K562 (cell line): ENCODE measurements around the gene CEP43. TPM values are rescaled to one million over a fixed set of nuclear protein-coding genes. Genes with fewer than 3 reads are reported as not detected.

Experiments
- BRD9 ChIP-seq: fragments of 450-650 bp; IDR thresholded peaks from 2 replicates; pipeline ENCODE4 v1.6.1; 2018; ENCODE audit warnings: low read depth; ENCODE audit not compliant: partially characterized antibody
- CTBP1 ChIP-seq: fragments of 450-650 bp; IDR thresholded peaks from 2 replicates; pipeline ENCODE4 v1.6.1; 2016; ENCODE audit warnings: borderline replicate concordance
- E2F3 ChIP-seq: fragments of 250-450 bp; sonication (Bioruptor Pico); IDR thresholded peaks from 2 replicates; pipeline ENCODE4 v1.4.0; 2020; ENCODE audit warnings: mild to moderate bottlenecking
- GATAD2B ChIP-seq: fragments of 450-650 bp; IDR thresholded peaks from 2 replicates; pipeline ENCODE4 v1.6.1; 2017; ENCODE audit warnings: mild to moderate bottlenecking, borderline replicate concordance
- SMAD4 ChIP-seq: fragments of 250-450 bp; sonication (Bioruptor Pico); conservative IDR thresholded peaks from 2 replicates; pipeline ENCODE4 v1.8.0; 2021; ENCODE audit warnings: inconsistent platforms, mild to moderate bottlenecking, moderate library complexity
- polyA plus RNA-seq, 8 experiments: library from polyadenylated mRNA; depleted of rRNA in 4 of 8; stranded (reverse) in 5 of 8; unstranded in 3 of 8; fragments of >200 nt; fragmentation: Nextera tagmentation in 2 of 8; fragmentation: Illumina TruSeq in 1 of 8; extraction: Ambion mirVana in 2 of 8; extraction: Trizol in 1 of 8; gene quantifications; 2 replicates each; pipeline versions ENCODE4 v1.2.1 to v1.2.3, GENCODE V29; 2011 to 2014; ENCODE audit warnings: inconsistent platforms in 1 of 8, missing spikeins in 1 of 8
- total RNA-seq, 7 experiments: library from RNA; depleted of rRNA in 6 of 7; stranded (reverse); fragments of >200 nt in 6 of 7; fragmentation: Illumina TruSeq in 2 of 7; extraction: Trizol in 2 of 7; gene quantifications; 2 replicates each; pipeline versions ENCODE4 v1.2.1 to v1.2.3, GENCODE V29; 2011 to 2021; ENCODE audit warnings: low replicate concordance in 1 of 7
- TF ChIP-seq, protein P1 (sequence below): fragments of 250-450 bp; sonication (Bioruptor Pico); IDR thresholded peaks from 2 replicates; pipeline ENCODE4 v1.5.0; 2021; ENCODE audit warnings: mild to moderate bottlenecking, borderline replicate concordance
- TF ChIP-seq, protein P2 (sequence below): fragments of 250-450 bp; sonication (Bioruptor Pico); IDR thresholded peaks from 2 replicates; pipeline ENCODE4 v1.8.0; 2022; ENCODE audit warnings: moderate library complexity, mild to moderate bottlenecking, inconsistent platforms
- TF ChIP-seq, protein P3 (sequence below): sonication (generic); IDR thresholded peaks from 2 replicates; pipeline ENCODE4 v1.6.1; 2016
- TF ChIP-seq, protein P4 (sequence below), 2 experiments: fragments of 450-650 bp in 1 of 2; sonication (generic) in 1 of 2; formaldehyde crosslinking in 1 of 2; IDR thresholded peaks in 1 of 2; conservative IDR thresholded peaks in 1 of 2; 2 replicates each; pipeline versions ENCODE4 v1.6.1 to v1.8.1; 2016 to 2023; ENCODE audit warnings: mild to moderate bottlenecking in 2 of 2, moderate library complexity in 2 of 2, inconsistent platforms in 1 of 2, missing genetic modification reagents in 1 of 2

Gene CEP43
- total and polyA plus RNA-seq, 9 of the 15 experiments (the other 6 are each of a cell fraction or from before 2014, with no cell fraction given) = 15.2 to 55.7 (median 47.4) TPM

DNA sequence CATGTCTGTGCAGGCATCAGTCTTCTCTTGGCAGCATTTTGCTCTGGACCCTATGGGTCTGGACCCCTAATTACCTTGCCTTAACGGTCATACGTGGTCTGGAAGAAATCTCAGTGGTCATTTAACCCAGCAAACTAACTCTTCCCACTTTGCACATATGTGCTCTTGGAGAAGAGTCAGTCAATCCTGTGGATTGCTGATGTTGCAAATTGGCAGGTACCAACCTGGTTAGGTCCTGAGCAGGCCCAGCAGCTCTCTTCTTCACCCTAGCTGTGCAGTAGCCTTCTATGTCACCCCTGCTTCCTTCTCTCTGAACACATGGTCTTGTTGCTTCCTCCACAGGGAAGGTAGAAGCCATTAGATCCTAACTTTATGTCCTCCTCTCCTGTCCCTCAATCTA is 1.6 kb downstream of the CEP43 start (continued):
- no peak for TF ChIP-seq SMAD4 (CRISPR knock-in tag)
- TF ChIP-seq, protein P1, sequence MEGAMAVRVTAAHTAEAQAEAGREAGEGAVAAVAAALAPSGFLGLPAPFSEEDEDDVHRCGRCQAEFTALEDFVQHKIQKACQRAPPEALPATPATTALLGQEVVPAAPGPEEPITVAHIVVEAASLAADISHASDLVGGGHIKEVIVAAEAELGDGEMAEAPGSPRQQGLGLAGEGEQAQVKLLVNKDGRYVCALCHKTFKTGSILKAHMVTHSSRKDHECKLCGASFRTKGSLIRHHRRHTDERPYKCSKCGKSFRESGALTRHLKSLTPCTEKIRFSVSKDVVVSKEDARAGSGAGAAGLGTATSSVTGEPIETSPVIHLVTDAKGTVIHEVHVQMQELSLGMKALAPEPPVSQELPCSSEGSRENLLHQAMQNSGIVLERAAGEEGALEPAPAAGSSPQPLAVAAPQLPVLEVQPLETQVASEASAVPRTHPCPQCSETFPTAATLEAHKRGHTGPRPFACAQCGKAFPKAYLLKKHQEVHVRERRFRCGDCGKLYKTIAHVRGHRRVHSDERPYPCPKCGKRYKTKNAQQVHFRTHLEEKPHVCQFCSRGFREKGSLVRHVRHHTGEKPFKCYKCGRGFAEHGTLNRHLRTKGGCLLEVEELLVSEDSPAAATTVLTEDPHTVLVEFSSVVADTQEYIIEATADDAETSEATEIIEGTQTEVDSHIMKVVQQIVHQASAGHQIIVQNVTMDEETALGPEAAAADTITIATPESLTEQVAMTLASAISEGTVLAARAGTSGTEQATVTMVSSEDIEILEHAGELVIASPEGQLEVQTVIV (CRISPR knock-in tag) = no peak
- TF ChIP-seq, protein P2, sequence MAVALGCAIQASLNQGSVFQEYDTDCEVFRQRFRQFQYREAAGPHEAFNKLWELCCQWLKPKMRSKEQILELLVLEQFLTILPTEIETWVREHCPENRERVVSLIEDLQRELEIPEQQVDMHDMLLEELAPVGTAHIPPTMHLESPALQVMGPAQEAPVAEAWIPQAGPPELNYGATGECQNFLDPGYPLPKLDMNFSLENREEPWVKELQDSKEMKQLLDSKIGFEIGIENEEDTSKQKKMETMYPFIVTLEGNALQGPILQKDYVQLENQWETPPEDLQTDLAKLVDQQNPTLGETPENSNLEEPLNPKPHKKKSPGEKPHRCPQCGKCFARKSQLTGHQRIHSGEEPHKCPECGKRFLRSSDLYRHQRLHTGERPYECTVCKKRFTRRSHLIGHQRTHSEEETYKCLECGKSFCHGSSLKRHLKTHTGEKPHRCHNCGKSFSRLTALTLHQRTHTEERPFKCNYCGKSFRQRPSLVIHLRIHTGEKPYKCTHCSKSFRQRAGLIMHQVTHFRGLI (CRISPR knock-in tag) = no peak
- TF ChIP-seq CTBP1 = no peak
- TF ChIP-seq, protein P3, sequence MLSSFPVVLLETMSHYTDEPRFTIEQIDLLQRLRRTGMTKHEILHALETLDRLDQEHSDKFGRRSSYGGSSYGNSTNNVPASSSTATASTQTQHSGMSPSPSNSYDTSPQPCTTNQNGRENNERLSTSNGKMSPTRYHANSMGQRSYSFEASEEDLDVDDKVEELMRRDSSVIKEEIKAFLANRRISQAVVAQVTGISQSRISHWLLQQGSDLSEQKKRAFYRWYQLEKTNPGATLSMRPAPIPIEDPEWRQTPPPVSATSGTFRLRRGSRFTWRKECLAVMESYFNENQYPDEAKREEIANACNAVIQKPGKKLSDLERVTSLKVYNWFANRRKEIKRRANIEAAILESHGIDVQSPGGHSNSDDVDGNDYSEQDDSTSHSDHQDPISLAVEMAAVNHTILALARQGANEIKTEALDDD = no peak
- TF ChIP-seq GATAD2B = no peak
- TF ChIP-seq, protein P4, sequence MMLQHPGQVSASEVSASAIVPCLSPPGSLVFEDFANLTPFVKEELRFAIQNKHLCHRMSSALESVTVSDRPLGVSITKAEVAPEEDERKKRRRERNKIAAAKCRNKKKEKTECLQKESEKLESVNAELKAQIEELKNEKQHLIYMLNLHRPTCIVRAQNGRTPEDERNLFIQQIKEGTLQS (IDR thresholded peaks at IDR 0.05) = no peak
- TF ChIP-seq, protein P4 (CRISPR knock-in tag; conservative IDR thresholded peaks at IDR 0.05) = no peak
- TF ChIP-seq E2F3 (CRISPR knock-in tag) = no peak
- TF ChIP-seq BRD9 = no peak
